CD14-positive monocyte (primary cell): ENCODE results near the gene RBBP6. TPM values are rescaled to one million over a fixed set of nuclear protein-coding genes. Genes with fewer than 3 reads are reported as not detected.

Experiments
- DNase-seq, 3 donors: peaks; one replicate each; pipeline ENCODE4 v3.0.0-alpha.2; 2011 to 2022
- H2AFZ ChIP-seq: 2 replicates; pipeline ENCODE4 v1.6.0; 2012; ENCODE audit warnings: mild to moderate bottlenecking, low read depth, low read length, inconsistent platforms; ENCODE audit not compliant: insufficient read depth, poor library complexity, severe bottlenecking
- H3K27ac ChIP-seq, 2 donors: 1 replicate in 1 of 2; 2 replicates in 1 of 2; pipeline ENCODE4 v1.5.1; 2012 to 2013; ENCODE audit warnings: low read length in 2 of 2, control low read depth in 1 of 2, inconsistent platforms in 1 of 2, low read depth in 1 of 2, mild to moderate bottlenecking in 1 of 2
- H3K27me3 ChIP-seq, 2 donors: one replicate each; pipeline versions ENCODE4 v1.6.0 to v1.6.1; 2011 to 2013; ENCODE audit warnings: low read length in 2 of 2; ENCODE audit not compliant: control insufficient read depth in 2 of 2, insufficient read depth in 2 of 2
- H3K36me3 ChIP-seq, 2 donors: replicated peaks in 1 of 2; 1 replicate in 1 of 2; 2 replicates in 1 of 2; pipeline versions ENCODE4 v1.5.1 to v1.6.1; 2012 to 2013; ENCODE audit warnings: low read length in 2 of 2, control low read depth in 1 of 2, inconsistent platforms in 1 of 2, mild to moderate bottlenecking in 1 of 2; ENCODE audit not compliant: insufficient read depth in 2 of 2, control insufficient read depth in 1 of 2
- H3K4me1 ChIP-seq, 2 donors: 1 replicate in 1 of 2; 2 replicates in 1 of 2; pipeline versions ENCODE4 v1.5.1 to v1.6.1; 2012 to 2013; ENCODE audit warnings: low read length in 2 of 2, control low read depth in 1 of 2, inconsistent platforms in 1 of 2, mild to moderate bottlenecking in 1 of 2, moderate library complexity in 1 of 2; ENCODE audit not compliant: insufficient read depth in 2 of 2, control insufficient read depth in 1 of 2
- H3K4me2 ChIP-seq: replicated peaks from 2 replicates; pipeline ENCODE3; 2012; ENCODE audit warnings: low read length, moderate library complexity, mild to moderate bottlenecking; ENCODE audit not compliant: poor library complexity, severe bottlenecking; ENCODE audit errors: extremely low read depth
- H3K4me3 ChIP-seq, 3 experiments: fragments of 200-600 bp in 1 of 3; sonication (generic) in 1 of 3; replicated peaks in 1 of 3; 1 replicate in 2 of 3; 2 replicates in 1 of 3; pipeline ENCODE4 v1.5.1; 2011 to 2013; ENCODE audit warnings: low read length in 3 of 3, mild to moderate bottlenecking in 3 of 3, control low read depth in 2 of 3, low read depth in 2 of 3, inconsistent platforms in 1 of 3, moderate library complexity in 1 of 3
- H3K79me2 ChIP-seq: 2 replicates; pipeline ENCODE4 v1.6.0; 2012; ENCODE audit warnings: mild to moderate bottlenecking, control low read depth, inconsistent platforms, low read length, moderate library complexity; ENCODE audit not compliant: insufficient read depth
- H3K9ac ChIP-seq: 2 replicates; pipeline ENCODE4 v1.6.0; 2017; ENCODE audit warnings: low read length, mild to moderate bottlenecking; ENCODE audit not compliant: insufficient read depth, poor library complexity, severe bottlenecking
- H3K9me3 ChIP-seq, 2 donors: replicated peaks in 1 of 2; 1 replicate in 1 of 2; 2 replicates in 1 of 2; pipeline versions ENCODE4 v1.5.1 to v1.6.1; 2012 to 2013; ENCODE audit warnings: low read length in 2 of 2, control low read depth in 1 of 2; ENCODE audit not compliant: control insufficient read depth in 1 of 2, insufficient read depth in 1 of 2
- H4K20me1 ChIP-seq: 2 replicates; pipeline ENCODE4 v1.6.0; 2012; ENCODE audit warnings: mild to moderate bottlenecking, low read length, control low read depth, moderate library complexity; ENCODE audit not compliant: insufficient read depth
- H3K27ac Mint-ChIP-seq, 7 donors: one replicate each; pipeline ENCODE4 v1.8.0; 2020; ENCODE audit warnings: mild to moderate bottlenecking in 7 of 7, mixed read lengths in 7 of 7, moderate library complexity in 6 of 7, inconsistent platforms in 2 of 7
- H3K27me3 Mint-ChIP-seq, 3 donors: one replicate each; pipeline ENCODE4 v1.8.0; 2021 to 2022; ENCODE audit warnings: low read depth in 3 of 3, mild to moderate bottlenecking in 3 of 3, mixed read lengths in 3 of 3, moderate library complexity in 3 of 3, inconsistent platforms in 1 of 3
- H3K36me3 Mint-ChIP-seq, 2 donors: one replicate each; pipeline ENCODE4 v1.8.0; 2020; ENCODE audit warnings: mixed read lengths in 2 of 2, inconsistent platforms in 1 of 2, mild to moderate bottlenecking in 1 of 2
- H3K4me1 Mint-ChIP-seq: one replicate; pipeline ENCODE4 v1.8.0; 2020; ENCODE audit warnings: mild to moderate bottlenecking, mixed read lengths
- H3K4me3 Mint-ChIP-seq, 2 donors: one replicate each; pipeline ENCODE4 v1.8.0; 2020; ENCODE audit warnings: mild to moderate bottlenecking in 2 of 2, mixed read lengths in 2 of 2, moderate library complexity in 1 of 2
- H3K9me3 Mint-ChIP-seq, 7 donors: one replicate each; pipeline ENCODE4 v1.8.0; 2020 to 2022; ENCODE audit warnings: mixed read lengths in 7 of 7, mild to moderate bottlenecking in 6 of 7, moderate library complexity in 6 of 7, inconsistent platforms in 2 of 7
- WGBS: methylation state at CpG from one replicate; pipeline ENCODE4 v1.1.5; 2013; ENCODE audit warnings: missing lambda C conversion rate; ENCODE audit not compliant: insufficient coverage; 5-methylcytosine and 5-hydroxymethylcytosine counted together
- intact Hi-C, 2 donors: fragments of 100-400 bp; cut with micrococcal nuclease; formaldehyde crosslinking; loops; one replicate each; pipeline versions ENCODE4 v1.15.0 to v1.15.1; 2023
- polyA plus RNA-seq, 3 donors: library from polyadenylated mRNA; depleted of rRNA in 1 of 3; unstranded in 2 of 3; stranded (reverse) in 1 of 3; fragments of 300-500 nt in 2 of 3; fragments of >200 nt in 1 of 3; fragmentation: Illumina TruSeq in 2 of 3; gene quantifications; 1 replicate in 2 of 3; 2 replicates in 1 of 3; pipeline ENCODE4 v1.2.3, GENCODE V29; 2012 to 2021
- TF ChIP-seq, protein P1 (sequence below): fragments of 200-600 bp; IDR thresholded peaks from one replicate; pipeline ENCODE4 v1.8.0; 2022; ENCODE audit warnings: antibody characterized with exemption, mild to moderate bottlenecking

Gene RBBP6
- polyA plus RNA-seq, 3 donors = 13.2 to 85.2 (median 20.1) TPM

DNA sequence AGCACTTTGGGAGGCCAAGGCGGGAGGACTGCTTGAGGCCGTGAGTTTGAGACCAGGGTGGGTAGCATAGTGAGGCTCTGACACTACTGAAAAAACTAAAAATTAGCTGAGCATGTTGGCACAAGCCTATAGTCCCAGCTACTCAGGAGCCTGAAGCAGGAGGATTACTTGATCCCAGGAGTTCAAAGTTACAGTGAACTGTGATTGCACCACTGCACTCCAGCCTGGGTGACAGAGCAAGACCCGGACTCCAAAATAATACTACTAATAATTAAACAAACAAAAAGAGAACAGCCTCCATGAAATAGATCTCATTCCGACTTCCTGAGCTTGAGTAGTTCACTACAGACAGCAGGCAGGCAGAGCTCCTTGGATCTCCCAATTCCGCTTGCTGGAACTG is 2.7 kb upstream of the RBBP6 start:
- no peak overlapping the region for H3K4me2 ChIP-seq
- H3K4me1 ChIP-seq = peaks cover 14 to 16% of the 10 kb centered on the region in 2 donors
- no peaks in the 10 kb centered on the region for H3K27me3 ChIP-seq
- intact Hi-C loops = no loop called here
- peaks cover 5% of the 10 kb centered on the region for H3K4me1 Mint-ChIP-seq
- peaks cover 23% of the 10 kb centered on the region for H3K79me2 ChIP-seq
- no peak overlapping the region for H3K9ac ChIP-seq
- H2AFZ ChIP-seq = no peak overlapping the region
- H3K27ac Mint-ChIP-seq = no peak overlapping the region
- H3K36me3 ChIP-seq = no peaks in the 10 kb centered on the region
- DNase-seq = no peak
- no peak overlapping the region for H3K4me3 Mint-ChIP-seq
- H3K9me3 Mint-ChIP-seq = peaks cover 0 to 2% (median 0%) of the 10 kb centered on the region in 7 donors
- H3K27ac ChIP-seq = no peak overlapping the region
- peaks cover 0 to 6% (median 2%) of the 10 kb centered on the region in 3 donors for H3K27me3 Mint-ChIP-seq
- H3K9me3 ChIP-seq = no peaks in the 10 kb centered on the region
- no peak overlapping the region for H3K4me3 ChIP-seq
- WGBS = 97% methylated on average over 5 of the region's 5 CpGs
- TF ChIP-seq, protein P1, sequence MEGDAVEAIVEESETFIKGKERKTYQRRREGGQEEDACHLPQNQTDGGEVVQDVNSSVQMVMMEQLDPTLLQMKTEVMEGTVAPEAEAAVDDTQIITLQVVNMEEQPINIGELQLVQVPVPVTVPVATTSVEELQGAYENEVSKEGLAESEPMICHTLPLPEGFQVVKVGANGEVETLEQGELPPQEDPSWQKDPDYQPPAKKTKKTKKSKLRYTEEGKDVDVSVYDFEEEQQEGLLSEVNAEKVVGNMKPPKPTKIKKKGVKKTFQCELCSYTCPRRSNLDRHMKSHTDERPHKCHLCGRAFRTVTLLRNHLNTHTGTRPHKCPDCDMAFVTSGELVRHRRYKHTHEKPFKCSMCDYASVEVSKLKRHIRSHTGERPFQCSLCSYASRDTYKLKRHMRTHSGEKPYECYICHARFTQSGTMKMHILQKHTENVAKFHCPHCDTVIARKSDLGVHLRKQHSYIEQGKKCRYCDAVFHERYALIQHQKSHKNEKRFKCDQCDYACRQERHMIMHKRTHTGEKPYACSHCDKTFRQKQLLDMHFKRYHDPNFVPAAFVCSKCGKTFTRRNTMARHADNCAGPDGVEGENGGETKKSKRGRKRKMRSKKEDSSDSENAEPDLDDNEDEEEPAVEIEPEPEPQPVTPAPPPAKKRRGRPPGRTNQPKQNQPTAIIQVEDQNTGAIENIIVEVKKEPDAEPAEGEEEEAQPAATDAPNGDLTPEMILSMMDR = no peak
- H4K20me1 ChIP-seq = peaks cover 19% of the 10 kb centered on the region
- H3K36me3 Mint-ChIP-seq = no peaks in the 10 kb centered on the region

DNA sequence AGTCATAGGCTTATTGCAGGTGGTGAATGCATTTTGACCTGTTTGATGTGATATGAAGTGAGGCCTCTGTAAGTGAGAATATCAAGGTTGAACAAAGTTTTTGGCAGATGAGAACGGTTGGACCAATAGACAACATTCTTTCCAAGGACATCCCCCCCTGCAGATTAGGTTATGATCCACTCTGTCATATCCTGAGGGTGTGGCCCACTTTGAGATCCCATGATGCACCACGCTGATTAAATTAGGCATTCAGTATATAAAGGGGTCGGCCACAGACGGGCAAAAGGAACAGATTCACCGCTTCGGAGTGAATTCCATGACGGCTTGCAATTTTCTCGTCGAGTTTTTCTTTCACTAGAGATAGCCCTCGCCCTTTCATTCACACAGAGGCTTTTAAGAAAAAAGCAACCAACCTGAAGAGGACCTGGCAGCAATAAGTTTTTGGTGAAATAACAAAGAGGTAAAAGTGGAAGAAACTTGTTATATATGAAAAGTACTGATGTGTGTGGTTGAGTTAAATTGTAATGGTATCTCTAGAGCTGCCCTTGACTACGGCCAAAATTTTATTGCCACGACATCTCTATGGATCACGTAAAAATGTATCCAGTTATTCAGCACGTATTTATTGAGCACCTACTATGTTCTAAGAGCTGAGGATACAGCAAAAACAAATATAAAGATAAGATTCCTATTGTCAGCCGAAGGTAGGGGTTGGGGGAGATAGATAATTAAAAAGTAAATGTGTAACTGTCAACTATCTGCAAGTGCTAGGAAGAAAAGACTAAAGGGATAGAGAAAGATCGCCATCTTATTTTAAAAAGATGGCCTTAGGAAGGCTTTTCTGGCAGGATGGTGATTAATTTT is 1.7 kb upstream of the RBBP6 start:
- 87% methylated on average over 6 of the region's 16 CpGs for WGBS
- H3K27me3 Mint-ChIP-seq = peaks cover 0 to 6% (median 2%) of the 10 kb centered on the region in 3 donors
- H3K36me3 Mint-ChIP-seq = peaks cover 0 to 4% of the 10 kb centered on the region in 2 donors
- no peak overlapping the region for H3K4me3 Mint-ChIP-seq
- H3K9me3 Mint-ChIP-seq = peaks cover 0 to 2% (median 0%) of the 10 kb centered on the region in 7 donors
- Histone ChIP-seq H3K79me2 (peaks cover 33% of the 10 kb centered on the region), H3K27ac (no peak overlapping the region), H3K9me3 (no peaks in the 10 kb centered on the region), H3K4me1 (peaks cover 24 to 26% of the 10 kb centered on the region in 2 donors), H2AFZ (no peak overlapping the region), H3K9ac (no peak overlapping the region), H3K36me3 (no peaks in the 10 kb centered on the region), H3K4me2 (no peak overlapping the region), H3K4me3 (no peak overlapping the region), H3K27me3 (no peaks in the 10 kb centered on the region), H4K20me1 (peaks cover 29% of the 10 kb centered on the region)
- intact Hi-C loops = no loop called here
- DNase-seq = no peak
- H3K27ac Mint-ChIP-seq = peak overlapping the region in 1 of 7 donors; percentile 13
- H3K4me1 Mint-ChIP-seq = peaks cover 15% of the 10 kb centered on the region
- TF ChIP-seq, protein P1 = no peak
